ENCODE results near the gene CH25H. TPM values are rescaled to one million over a fixed set of nuclear protein-coding genes. Genes with fewer than 3 reads are reported as not detected.

The CH25H gene
- total RNA-seq, 1 donor from 2014 or later = 0.10 TPM

- DNase-seq (ENCODE audit: low spot score) = no peak
- ATAC-seq = peak; percentile 67
These were observed 28.1 kb upstream of the CH25H start for GRCh38 chr10:89235073-89235798.

GRCh38 chr10:89233033-89233432, 25.9 kb upstream of the CH25H start:
- ATAC-seq (no peak), DNase-seq (ENCODE audit: low spot score) (no peak)

- ATAC-seq (no peak), DNase-seq (ENCODE audit: low spot score) (no peak)
These were observed 21.8 kb upstream of the CH25H start for GRCh38 chr10:89228962-89229361.

- ATAC-seq (no peak), DNase-seq (ENCODE audit: low spot score) (no peak)
These were observed 21.0 kb upstream of the CH25H start for GRCh38 chr10:89228146-89228545.

DNA sequence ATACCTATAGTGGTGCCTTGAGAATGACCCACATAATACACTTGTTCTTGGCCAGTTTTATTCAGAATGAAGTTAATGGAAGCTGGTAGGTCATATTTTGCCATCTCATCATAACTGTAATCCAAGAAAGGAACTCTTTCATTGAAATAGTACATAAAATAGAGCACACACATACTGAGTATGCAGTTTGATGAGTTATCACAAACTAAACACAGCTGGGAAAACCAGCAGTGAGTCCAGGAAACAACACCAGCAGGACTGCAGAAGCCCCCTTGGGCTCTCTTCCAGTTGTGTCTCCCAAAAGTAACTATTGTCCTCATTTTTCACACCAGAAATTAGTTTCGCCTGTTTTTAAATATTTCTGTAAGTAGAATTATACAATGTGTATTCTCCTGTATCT, 19.8 kb upstream of the CH25H start:
- no peak for ATAC-seq
- no peak for DNase-seq (ENCODE audit: low spot score)

GRCh38 chr10:89224739-89225443, 17.8 kb upstream of the CH25H start:
- ATAC-seq (peak; percentile 29), DNase-seq (ENCODE audit: low spot score) (no peak)

DNA sequence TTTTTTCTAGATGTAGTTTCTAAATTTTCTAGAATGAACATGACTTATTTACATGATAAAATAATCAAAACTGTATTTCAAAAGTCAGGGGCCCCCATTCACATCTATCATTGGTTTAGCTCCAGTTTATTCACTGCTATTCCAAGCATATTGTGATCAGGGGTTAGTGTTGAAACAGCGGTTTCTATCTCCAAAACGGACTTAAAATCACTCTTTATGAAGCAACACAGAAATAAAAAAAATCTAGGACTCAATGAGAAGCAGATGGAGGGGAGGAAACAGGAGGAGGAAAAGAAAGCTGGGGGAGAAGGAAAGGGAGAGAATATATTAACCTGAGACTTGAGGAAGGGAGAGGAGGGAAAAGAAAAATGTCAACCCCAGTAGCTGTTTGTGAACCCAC, 14.8 kb upstream of the CH25H start:
- DNase-seq (ENCODE audit: low spot score) (no peak), ATAC-seq (no peak)

- DNase-seq (ENCODE audit: low spot score) (peak; percentile 91), ATAC-seq (peak; percentile 92)
These were observed 12.5 kb upstream of the CH25H start for GRCh38 chr10:89219513-89220218.

GRCh38 chr10:89217057-89217990, 10.2 kb upstream of the CH25H start:
- ATAC-seq (peak; percentile 22), DNase-seq (ENCODE audit: low spot score) (no peak)

- no peak for ATAC-seq
- no peak for DNase-seq (ENCODE audit: low spot score)
These were observed 8.9 kb upstream of the CH25H start for GRCh38 chr10:89216056-89216455.

DNA sequence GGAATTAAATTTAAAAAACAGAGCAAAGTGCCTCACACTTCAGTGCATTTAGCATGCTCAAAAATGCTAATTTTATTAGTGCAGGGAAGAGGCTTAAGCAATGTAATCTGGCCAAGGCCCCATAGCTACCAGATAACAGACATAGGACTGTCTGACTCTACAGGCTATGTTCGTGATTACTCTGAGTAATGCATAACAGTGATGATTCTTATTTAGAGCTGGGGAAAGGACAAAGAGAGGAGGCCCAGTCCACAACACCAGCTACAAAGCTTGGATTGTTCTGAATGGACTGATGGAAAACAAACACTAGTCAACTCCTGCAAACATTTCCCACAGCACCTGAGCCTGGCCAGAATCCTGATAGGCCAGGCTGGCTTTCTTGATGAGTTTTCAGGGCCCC, 8.4 kb upstream of the CH25H start:
- no peak for DNase-seq (ENCODE audit: low spot score)
- ATAC-seq = no peak

- DNase-seq (ENCODE audit: low spot score) = no peak
- ATAC-seq = no peak
These were observed 7.5 kb upstream of the CH25H start for GRCh38 chr10:89214566-89215165.

DNA sequence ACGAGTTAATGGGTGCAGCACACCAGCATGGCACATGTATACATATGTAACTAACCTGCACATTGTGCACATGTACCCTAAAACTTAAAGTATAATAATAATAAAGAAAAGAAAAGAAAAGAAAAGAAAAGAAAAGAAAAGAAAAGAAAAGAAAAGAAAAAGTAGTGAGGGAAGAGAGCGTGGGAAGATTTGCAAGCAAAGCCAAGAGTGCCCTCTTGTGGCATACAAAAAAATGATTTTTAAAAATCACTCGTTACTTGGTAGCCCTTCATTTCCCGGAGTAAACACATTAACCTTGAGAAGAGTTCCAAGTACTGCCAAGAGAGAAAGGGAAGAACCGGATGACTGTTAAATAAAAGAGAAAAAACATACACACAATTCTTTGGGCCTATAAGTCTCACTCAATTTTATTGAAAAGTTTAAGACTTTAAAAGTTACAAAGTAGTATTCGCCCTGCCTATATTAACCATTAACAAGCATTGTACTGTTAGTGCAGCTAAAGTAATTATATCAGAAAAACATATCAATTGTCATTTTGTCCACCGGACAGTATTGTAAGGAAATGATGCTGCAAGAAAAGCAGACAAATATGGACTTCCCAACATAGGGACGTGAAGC, 6.2 kb upstream of the CH25H start:
- ATAC-seq (peak; percentile 81), DNase-seq (ENCODE audit: low spot score) (no peak)

DNA sequence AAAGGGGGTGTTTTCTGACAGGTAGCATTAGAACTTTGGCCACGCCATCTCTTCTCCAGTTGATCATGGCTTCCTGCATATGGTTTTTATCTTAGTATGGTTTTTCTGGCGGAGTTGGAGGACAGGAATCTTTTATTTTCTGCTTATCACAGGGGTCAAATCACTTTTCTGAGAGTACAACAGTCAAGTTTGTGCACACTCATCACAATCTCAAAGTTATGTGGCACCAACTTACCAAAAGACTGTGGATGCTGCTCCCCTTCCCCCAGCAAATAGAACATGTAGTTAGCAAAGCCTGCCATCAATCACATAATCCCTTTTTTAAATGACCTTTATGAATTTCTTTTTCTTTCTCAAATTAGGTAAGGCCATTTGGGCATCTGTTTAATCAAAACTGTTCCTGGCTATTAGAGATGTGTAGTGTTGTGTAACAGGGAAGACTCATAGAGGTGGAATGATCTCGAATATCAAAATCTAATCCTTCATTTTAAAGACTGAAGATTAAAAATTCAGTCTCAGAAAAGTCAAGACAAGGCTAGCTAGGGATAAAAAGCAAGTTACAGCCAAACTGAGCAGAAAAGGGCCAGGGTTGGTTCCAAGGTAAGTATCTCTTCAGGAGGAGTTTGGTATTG, 3.8 kb upstream of the CH25H start:
- DNase-seq (ENCODE audit: low spot score) = no peak
- ATAC-seq = no peak

DNA sequence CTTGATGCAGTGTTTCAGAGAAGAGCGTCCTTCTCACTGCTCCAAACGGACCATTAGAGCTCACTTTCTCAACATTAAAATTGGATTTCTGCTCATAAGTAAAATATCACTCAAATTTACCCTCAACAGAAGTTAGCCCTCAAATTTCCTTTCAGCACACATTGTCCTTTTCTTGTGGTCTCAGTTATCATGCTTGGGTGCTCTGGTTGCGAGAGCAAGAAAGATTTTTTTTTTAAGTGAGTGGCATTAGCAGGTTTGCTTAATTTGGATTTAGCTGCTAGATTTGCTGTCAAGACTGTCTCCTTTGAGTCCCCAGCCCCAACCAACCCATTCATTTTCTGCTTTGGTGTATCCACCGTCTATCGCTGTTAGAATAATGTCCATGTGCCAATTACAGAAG, 2.6 kb upstream of the CH25H start:
- DNase-seq (ENCODE audit: low spot score) (no peak), ATAC-seq (no peak)

DNA sequence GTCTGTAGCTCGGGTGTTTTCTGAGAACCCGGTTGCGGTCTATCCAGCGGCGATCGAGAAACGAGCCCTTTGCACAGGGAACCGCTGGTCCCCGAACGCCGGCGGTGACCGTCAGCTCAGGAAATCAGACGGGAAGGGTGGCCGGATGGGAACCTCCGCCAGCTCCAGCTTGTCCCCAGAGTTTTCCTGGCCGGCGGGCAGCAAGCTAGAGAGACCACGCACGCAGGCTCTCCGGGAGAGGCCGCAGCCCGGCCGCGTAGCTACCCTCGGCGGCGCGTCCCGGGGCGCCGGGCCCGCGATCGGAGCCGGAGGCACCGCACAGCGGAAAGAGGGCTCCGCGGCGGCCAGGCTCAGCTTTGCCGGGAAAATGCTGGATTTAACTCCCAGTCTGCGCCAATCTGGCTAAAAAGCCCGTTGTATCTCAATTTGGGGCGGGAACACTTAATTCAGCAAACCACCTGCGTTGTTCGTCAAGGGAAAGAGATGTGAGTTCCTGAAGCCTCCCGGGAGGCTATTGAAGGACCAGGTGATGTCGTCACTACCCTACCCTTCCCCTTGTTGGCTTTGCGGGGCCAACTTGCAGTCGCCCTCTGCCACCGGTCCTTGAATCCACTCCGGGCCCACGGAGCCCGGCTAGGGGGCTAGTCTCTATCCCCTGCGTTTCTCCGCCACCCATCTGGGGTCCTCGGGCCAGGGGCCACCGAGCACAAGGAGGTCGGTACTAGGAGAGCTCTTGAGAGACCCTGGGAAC, 859 bp upstream of the CH25H start:
- peak; percentile 46 for DNase-seq (ENCODE audit: low spot score)
- ATAC-seq = peak; percentile 72

- peak; percentile 31 for ATAC-seq
- peak; percentile 44 for DNase-seq (ENCODE audit: low spot score)
These were observed 526 bp downstream of the CH25H start for GRCh38 chr10:89206402-89207180.

- DNase-seq (ENCODE audit: low spot score) (no peak), ATAC-seq (no peak)
These were observed 2.4 kb downstream of the CH25H start for GRCh38 chr10:89204621-89205185.
